Testis (tissue), 3 donors: ENCODE measurements around the gene CCSER1. TPM values are rescaled to one million over a fixed set of nuclear protein-coding genes. Genes with fewer than 3 reads are reported as not detected.
A peak's percentile ranks its signal among the peaks of the same experiment; 100 is the strongest.

Experiments used
- DNase-seq: peaks from one replicate; pipeline ENCODE4 v3.0.0-alpha.2; 2019
- H3K27ac ChIP-seq, 2 donors: fragments of 200-600 bp; sonication (generic); one replicate each; pipeline ENCODE4 v1.5.1; 2019
- H3K27me3 ChIP-seq: fragments of 200-600 bp; sonication (generic); one replicate; pipeline ENCODE4 v1.5.1; 2019
- H3K36me3 ChIP-seq: fragments of 200-600 bp; sonication (generic); one replicate; pipeline ENCODE4 v1.5.1; 2017; ENCODE audit warnings: low read depth; ENCODE audit errors: missing control alignments
- H3K4me1 ChIP-seq: fragments of 200-600 bp; sonication (generic); one replicate; pipeline ENCODE4 v1.5.1; 2019
- H3K4me3 ChIP-seq, 2 donors: fragments of 200-600 bp; sonication (generic); one replicate each; pipeline ENCODE4 v1.5.1; 2017 to 2019
- H3K9me3 ChIP-seq: fragments of 200-600 bp; sonication (generic); one replicate; pipeline ENCODE4 v1.5.1; 2017
- POLR2A ChIP-seq: fragments of 450-650 bp; IDR thresholded peaks from one replicate; pipeline ENCODE4 v1.6.1; 2017; ENCODE audit warnings: antibody characterized with exemption, mild to moderate bottlenecking, moderate library complexity
- WGBS, 2 donors: methylation state at CpG; one replicate each; pipeline ENCODE4 v1.1.5; 2018; 5-methylcytosine and 5-hydroxymethylcytosine counted together
- intact Hi-C: fragments of 100-400 bp; cut with DNase I; formaldehyde crosslinking; loops from one replicate; pipeline ENCODE4 v1.15.1; 2023; ENCODE audit warnings: low total_unique reads
- polyA plus RNA-seq: library from polyadenylated mRNA; stranded (reverse); fragments of 350-450 nt; fragmentation: Illumina TruSeq; extraction: RNeasy Lipid Tissue Mini Kit (QIAGEN cat#74804); gene quantifications from one replicate; pipeline ENCODE4 v1.2.3, GENCODE V29; 2014; ENCODE audit warnings: low read depth, low replicate concordance; ENCODE audit not compliant: insufficient read depth
- total RNA-seq, 2 donors: library from RNA; depleted of rRNA; stranded (reverse); fragments of >200 nt; gene quantifications; one replicate each; pipeline ENCODE4 v1.2.3, GENCODE V29; 2016
- TF ChIP-seq, protein P1 (sequence below), 3 experiments: fragments of 450-650 bp in 2 of 3; fragments of 200-600 bp in 1 of 3; sonication (generic) in 1 of 3; IDR thresholded peaks; one replicate each; pipeline ENCODE4 v1.5.1; 2016 to 2019; ENCODE audit warnings: antibody characterized with exemption in 3 of 3, mild to moderate bottlenecking in 2 of 3, moderate library complexity in 1 of 3

The CCSER1 gene
- total and polyA plus RNA-seq, 3 donors from 2014 or later = 20.2 to 105 (median 82.8) TPM

DNA sequence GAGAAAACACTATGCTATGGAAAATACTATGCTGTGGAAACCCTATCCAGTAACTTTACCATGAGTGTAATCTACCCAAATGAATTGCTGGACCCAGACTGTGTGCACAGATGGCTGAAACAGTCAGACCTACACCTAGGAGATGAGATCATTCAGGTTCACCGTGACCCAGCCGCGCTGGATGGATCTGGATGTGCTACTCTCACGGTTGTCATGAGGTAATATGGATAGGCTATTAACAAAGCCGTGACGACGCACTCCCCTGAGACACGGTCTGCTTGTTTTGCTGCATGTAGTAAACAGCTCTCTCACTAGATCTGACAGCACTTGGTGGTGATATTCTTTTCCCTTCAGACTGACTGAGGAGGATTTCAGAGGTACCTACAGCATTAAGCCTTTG is 1344.1 kb downstream of the CCSER1 start:
- peak; percentile 17 for DNase-seq
- 72 to 77% methylated on average over 8 of the region's 8 CpGs for WGBS, 2 donors

DNA sequence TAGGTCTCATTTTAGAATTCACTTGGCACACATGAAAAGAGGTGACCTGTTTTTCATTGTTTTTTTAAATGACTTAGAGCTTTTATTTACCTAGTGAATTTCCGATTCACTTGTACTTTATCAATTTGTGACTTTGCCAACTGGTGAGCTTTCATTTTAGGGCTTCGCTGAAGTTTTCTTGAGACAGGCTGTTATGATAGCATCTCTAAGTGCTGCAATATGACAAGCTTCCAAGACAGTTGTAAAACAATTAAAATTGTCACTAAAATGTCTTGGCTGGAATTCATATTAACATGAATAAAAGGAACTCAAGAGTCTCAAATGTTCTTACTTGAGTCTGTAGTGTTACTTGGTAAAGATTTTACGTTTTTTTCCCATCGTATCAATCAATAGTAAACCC is 1344.9 kb downstream of the CCSER1 start:
- TF ChIP-seq POLR2A = no peak
- TF ChIP-seq, protein P1, sequence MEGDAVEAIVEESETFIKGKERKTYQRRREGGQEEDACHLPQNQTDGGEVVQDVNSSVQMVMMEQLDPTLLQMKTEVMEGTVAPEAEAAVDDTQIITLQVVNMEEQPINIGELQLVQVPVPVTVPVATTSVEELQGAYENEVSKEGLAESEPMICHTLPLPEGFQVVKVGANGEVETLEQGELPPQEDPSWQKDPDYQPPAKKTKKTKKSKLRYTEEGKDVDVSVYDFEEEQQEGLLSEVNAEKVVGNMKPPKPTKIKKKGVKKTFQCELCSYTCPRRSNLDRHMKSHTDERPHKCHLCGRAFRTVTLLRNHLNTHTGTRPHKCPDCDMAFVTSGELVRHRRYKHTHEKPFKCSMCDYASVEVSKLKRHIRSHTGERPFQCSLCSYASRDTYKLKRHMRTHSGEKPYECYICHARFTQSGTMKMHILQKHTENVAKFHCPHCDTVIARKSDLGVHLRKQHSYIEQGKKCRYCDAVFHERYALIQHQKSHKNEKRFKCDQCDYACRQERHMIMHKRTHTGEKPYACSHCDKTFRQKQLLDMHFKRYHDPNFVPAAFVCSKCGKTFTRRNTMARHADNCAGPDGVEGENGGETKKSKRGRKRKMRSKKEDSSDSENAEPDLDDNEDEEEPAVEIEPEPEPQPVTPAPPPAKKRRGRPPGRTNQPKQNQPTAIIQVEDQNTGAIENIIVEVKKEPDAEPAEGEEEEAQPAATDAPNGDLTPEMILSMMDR (IDR thresholded peaks at IDR 0.05) = no peak
- intact Hi-C loops = no loop called here
- Histone ChIP-seq H3K9me3 (no peaks in the 10 kb centered on the region), H3K27ac (no peak overlapping the region), H3K27me3 (no peaks in the 10 kb centered on the region), H3K4me3 (no peak overlapping the region), H3K4me1 (no peaks in the 10 kb centered on the region), H3K36me3 (no peaks in the 10 kb centered on the region)
- 40 to 49% methylated on average over 4 of the region's 4 CpGs for WGBS, 2 donors
- DNase-seq = no peak

More for the DNA sequence above, 1344.1 kb downstream of the CCSER1 start:
- Histone ChIP-seq H3K27me3 (no peaks in the 10 kb centered on the region), H3K4me3 (no peak overlapping the region), H3K9me3 (no peaks in the 10 kb centered on the region), H3K4me1 (no peaks in the 10 kb centered on the region), H3K36me3 (no peaks in the 10 kb centered on the region), H3K27ac (no peak overlapping the region)
- intact Hi-C loops = no loop called here
- TF ChIP-seq, protein P1 (IDR thresholded peaks at IDR 0.05) = no peak
- no peak for TF ChIP-seq POLR2A

DNA sequence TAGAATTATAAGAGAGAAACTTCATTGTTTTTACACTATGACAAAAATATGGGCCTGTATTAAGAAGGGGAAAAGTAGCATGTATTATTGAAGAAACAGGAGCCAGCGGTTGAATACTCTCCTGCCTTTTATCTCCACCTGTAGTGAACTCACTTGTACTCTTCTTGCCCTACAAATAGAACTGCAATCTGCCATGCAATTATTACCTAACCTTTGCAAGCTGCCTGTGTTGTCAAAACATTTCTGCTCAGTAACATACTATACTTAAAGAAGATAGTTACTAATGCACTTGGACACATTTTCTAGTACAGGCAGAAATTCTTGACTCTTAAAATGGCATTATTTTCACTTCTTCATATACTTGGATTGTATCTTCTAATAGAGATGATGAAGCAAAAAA is 1358.2 kb downstream of the CCSER1 start:
- TF ChIP-seq, protein P1 (IDR thresholded peaks at IDR 0.05) = no peak
- no peak for TF ChIP-seq POLR2A
- H3K27ac ChIP-seq = no peak overlapping the region
- WGBS, 2 donors = 88 to 96% methylated on average over 1 of the region's 1 CpG
- no peaks in the 10 kb centered on the region for H3K27me3 ChIP-seq
- no peaks in the 10 kb centered on the region for H3K9me3 ChIP-seq
- DNase-seq = no peak
- no peaks in the 10 kb centered on the region for H3K36me3 ChIP-seq
- H3K4me3 ChIP-seq = no peak overlapping the region
- intact Hi-C loops = no loop called here
- H3K4me1 ChIP-seq = no peaks in the 10 kb centered on the region

- WGBS, 2 donors = 91 to 92% methylated on average over 2 of the region's 2 CpGs
Observed at GRCh38 chr4:91488946-91489345, 1361.8 kb downstream of the CCSER1 start.

GRCh38 chr4:91497892-91498291 is 1370.7 kb downstream of the CCSER1 start:
- Histone ChIP-seq H3K4me1 (no peaks in the 10 kb centered on the region), H3K4me3 (no peak overlapping the region), H3K27ac (no peak overlapping the region), H3K9me3 (no peaks in the 10 kb centered on the region), H3K36me3 (no peaks in the 10 kb centered on the region), H3K27me3 (no peaks in the 10 kb centered on the region)
- no peak for TF ChIP-seq POLR2A
- TF ChIP-seq, protein P1 (IDR thresholded peaks at IDR 0.05) = no peak
- intact Hi-C loops = no loop called here
- no peak for DNase-seq
- 77 to 85% methylated on average over 4 of the region's 4 CpGs for WGBS, 2 donors

More at GRCh38 chr4:91488946-91489345, 1361.8 kb downstream of the CCSER1 start:
- DNase-seq = no peak
- Histone ChIP-seq H3K27ac (no peak overlapping the region), H3K4me1 (no peaks in the 10 kb centered on the region), H3K9me3 (no peaks in the 10 kb centered on the region), H3K36me3 (no peaks in the 10 kb centered on the region), H3K27me3 (no peaks in the 10 kb centered on the region), H3K4me3 (no peak overlapping the region)
- intact Hi-C loops = no loop called here
- TF ChIP-seq, protein P1 (IDR thresholded peaks at IDR 0.05) = no peak
- TF ChIP-seq POLR2A = no peak
